ENCODE results near the gene KCNK15.
"Not testable (repeated sequence)": the region's sequence is repeated elsewhere in the genome, so short reads cannot be mapped to it uniquely, and the experiment has no call there.

DNA sequence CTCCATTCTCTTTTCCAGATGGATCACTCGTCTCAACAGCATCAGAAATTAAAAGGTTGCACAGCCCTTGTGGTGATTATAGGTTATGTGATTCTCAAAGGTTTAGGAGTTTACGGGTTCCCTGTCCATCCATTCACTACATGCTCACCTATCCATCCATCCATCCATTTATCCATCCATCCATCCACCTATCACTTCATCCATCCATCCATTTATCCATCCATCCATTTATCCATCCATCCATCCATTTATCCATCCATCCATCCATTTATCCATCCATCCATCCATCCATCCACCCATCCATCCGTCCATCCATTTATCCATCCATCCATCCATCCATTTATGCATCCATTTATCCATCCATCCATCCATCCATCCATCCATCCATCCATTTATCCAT is 18.1 kb downstream of the KCNK15 start:
- TF ChIP-seq, protein P1, sequence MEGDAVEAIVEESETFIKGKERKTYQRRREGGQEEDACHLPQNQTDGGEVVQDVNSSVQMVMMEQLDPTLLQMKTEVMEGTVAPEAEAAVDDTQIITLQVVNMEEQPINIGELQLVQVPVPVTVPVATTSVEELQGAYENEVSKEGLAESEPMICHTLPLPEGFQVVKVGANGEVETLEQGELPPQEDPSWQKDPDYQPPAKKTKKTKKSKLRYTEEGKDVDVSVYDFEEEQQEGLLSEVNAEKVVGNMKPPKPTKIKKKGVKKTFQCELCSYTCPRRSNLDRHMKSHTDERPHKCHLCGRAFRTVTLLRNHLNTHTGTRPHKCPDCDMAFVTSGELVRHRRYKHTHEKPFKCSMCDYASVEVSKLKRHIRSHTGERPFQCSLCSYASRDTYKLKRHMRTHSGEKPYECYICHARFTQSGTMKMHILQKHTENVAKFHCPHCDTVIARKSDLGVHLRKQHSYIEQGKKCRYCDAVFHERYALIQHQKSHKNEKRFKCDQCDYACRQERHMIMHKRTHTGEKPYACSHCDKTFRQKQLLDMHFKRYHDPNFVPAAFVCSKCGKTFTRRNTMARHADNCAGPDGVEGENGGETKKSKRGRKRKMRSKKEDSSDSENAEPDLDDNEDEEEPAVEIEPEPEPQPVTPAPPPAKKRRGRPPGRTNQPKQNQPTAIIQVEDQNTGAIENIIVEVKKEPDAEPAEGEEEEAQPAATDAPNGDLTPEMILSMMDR (IDR thresholded peaks at IDR 0.05), result not testable (repeated sequence)
- not testable (repeated sequence) for TF ChIP-seq POLR2A (IDR thresholded peaks at IDR 0.05)

Measured in vagina (tissue), 2 donors.